Activated T-cell treated with anti-CD3 and anti-CD28 coated beads for 4 hours (primary cell): Measurements from ENCODE around the gene DEFB131B.
"Not testable (repeated sequence)": the region's sequence is repeated elsewhere in the genome, so short reads cannot be mapped to it uniquely, and the experiment has no call there.

ENCODE experiments used
- DNase-seq: peaks from one replicate; pipeline ENCODE4 v3.0.0-alpha.2; 2020

DEFB131B gene

DNA sequence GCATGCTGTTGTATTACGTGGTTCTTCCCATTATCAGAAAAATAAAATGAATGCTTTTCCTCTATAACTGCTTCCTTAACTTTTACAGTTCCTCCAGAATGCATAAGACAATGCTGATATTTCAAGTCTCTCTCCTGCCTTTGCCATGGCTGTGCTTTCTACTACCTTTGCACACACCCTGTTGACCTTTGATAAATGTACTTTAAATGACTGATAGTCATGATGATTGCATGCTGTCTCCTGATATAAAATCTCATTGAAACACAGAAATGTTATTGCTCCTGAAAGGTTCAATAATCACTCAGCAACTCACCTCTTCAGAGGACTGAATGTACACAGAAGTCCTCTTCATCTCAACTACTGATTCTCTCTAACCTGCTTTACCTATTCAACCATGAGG is at the start of gene DEFB131B:
Gene DEFB131B (plus strand): TSS at position 395 of the 400 bp plus-strand sequence. CDS start 0 bp downstream, at position 395.
- DNase-seq = not testable (repeated sequence)

GRCh38 chr11:71829247-71829646 is 49.0 kb upstream of the DEFB131B start:
- not testable (repeated sequence) for DNase-seq

GRCh38 chr11:71829686-71830085 is 48.6 kb upstream of the DEFB131B start:
- not testable (repeated sequence) for DNase-seq

DNA sequence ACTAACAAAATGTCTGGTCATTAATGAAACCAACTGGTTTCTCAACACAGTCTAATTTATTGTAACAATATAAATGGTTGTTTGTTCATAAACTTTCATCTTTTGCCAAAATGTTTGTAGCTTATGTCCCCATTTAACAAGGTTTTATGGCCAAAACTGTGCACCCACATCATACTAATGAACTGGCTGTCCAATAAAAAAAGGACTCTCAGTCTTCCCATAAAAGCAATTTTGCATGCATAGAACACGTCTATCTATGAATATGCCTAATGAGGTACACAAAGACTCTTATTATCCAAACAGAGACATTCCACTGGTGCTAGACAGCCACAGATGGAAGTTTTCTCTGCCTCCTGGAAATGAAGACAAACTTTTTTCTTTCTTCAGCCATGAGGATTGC is 45.4 kb upstream of the DEFB131B start, which contains the start of gene DEFB108B:
Gene DEFB108B (plus strand): TSS at position 390 of the 400 bp plus-strand sequence. CDS start 0 bp downstream, at position 390.
- DNase-seq = not testable (repeated sequence)

DNA sequence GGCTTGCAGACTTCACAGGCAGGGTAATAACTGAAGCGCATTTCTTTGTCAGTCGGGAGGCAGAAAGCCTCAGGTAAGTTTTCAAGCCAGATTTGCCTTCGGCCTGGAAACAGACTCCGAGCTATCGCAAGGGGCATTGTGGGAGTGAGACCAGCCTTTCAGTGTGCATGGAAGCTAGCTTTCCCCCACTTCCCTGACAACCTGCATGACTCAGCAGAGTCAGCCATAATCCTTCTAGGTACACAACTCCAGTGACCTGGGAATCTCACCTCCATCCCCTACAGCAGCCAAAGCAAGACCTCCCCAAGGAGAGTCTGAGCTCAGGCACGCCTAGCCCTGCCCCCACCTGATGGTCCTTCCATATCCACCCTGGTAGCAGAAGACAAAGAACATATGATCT is 35.5 kb upstream of the DEFB131B start:
- DNase-seq = not testable (repeated sequence)

- not testable (repeated sequence) for DNase-seq
Observed at GRCh38 chr11:71843355-71843754, 34.9 kb upstream of the DEFB131B start.

GRCh38 chr11:71843858-71844257 is 34.4 kb upstream of the DEFB131B start:
- no peak for DNase-seq

DNA sequence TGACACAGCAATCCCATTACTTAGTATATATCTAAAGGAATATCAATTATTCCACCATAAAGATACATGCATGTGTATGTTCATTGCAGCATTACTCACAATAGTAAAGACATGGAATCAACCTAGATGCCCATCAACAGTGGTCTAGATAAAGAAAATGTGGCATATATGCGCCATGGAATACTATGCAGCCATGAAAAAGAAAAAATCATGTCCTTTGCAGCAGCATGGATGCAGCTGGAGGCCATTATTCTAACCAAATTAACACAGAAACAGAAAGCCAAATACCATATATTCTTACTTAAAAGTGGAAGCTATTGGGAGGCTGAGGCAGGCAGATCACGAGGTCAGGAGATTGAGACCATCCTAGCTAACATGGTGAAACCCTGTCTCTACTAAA is 24.4 kb upstream of the DEFB131B start:
- DNase-seq = not testable (repeated sequence)

GRCh38 chr11:71855880-71856279 is 22.4 kb upstream of the DEFB131B start:
- not testable (repeated sequence) for DNase-seq

GRCh38 chr11:71860835-71861234 is 17.4 kb upstream of the DEFB131B start:
- not testable (repeated sequence) for DNase-seq

DNA sequence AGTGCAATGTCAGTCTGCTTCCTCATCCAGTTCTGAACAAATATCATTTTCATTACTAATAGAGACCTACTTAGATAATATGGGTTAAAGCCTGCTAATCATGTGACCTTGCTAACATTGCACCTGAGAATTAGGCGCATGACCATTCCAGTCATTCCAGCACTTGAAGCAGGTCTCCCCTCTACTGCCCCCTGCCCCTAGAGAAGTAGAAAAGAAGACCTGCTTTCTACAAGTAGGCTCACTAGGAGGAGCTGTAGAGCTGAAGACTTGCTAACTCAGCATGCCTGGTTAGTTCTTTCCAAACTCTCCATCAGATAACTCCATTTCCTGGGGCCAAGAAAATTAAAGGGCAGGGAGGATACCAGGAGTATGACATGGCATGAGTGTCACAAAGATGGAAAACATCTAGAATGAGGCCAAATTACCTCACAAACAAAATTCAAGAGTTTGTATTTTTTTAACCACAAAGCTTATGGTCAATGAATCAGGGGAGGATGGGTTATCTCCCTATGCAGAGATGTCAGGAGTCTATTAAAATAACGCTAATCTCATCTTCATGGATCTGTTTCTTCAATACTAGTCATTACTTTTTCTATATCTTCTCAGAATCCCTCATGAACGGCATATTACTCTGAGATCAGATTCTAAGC is 14.2 kb upstream of the DEFB131B start:
- DNase-seq = not testable (repeated sequence)

- not testable (repeated sequence) for DNase-seq
Observed at GRCh38 chr11:71867209-71867608, 11.0 kb upstream of the DEFB131B start.

GRCh38 chr11:71869931-71870330 is 8.3 kb upstream of the DEFB131B start:
- DNase-seq = not testable (repeated sequence)

DNA sequence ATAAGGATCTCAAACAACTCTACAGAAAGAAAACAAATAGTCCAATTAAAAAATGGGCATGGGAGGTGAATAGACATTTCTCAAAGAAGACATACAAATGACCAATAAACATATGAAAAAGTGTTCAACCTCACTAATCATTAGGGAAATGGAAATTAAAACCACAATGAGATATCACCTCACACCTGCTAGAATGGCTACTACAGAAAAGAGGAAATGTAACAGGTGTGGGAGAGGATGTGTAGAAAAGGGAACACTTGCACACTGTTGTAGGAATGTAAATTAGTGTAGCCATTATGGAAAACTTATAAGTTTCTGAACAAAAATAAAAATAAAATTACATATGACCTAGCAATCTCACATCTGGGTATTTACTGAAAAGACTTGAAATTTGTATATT is 7.6 kb upstream of the DEFB131B start:
- not testable (repeated sequence) for DNase-seq

GRCh38 chr11:71876262-71876661 is 2.0 kb upstream of the DEFB131B start:
- DNase-seq = not testable (repeated sequence)

GRCh38 chr11:71885806-71886205 is 7.6 kb downstream of the DEFB131B start:
- DNase-seq = not testable (repeated sequence)

- DNase-seq = not testable (repeated sequence)
Observed at GRCh38 chr11:71888335-71889010, 10.2 kb downstream of the DEFB131B start.

- not testable (repeated sequence) for DNase-seq
Observed at GRCh38 chr11:71889181-71889872, 11.1 kb downstream of the DEFB131B start.

- DNase-seq = no peak
Observed at GRCh38 chr11:71895961-71896360, 17.7 kb downstream of the DEFB131B start.

DNA sequence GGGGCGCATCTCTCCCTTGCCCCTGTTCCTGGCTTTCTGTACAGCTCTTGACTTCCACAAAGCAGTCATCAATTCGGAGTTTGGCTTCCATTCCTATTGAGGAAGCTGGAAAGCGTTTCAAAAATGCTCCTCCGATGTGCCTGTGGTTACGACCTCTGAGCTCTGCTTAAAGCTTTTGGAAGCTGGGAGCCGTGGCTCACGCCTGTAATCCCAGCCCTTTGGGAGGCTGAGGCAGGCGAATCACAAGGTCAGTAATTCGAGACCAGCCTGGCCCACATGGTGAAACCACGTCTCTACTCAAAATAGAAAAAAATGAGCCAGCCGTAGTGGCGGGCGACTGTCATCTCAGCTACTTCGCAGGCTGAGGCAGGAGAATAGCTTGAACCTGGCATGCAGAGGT is 22.9 kb downstream of the DEFB131B start:
- DNase-seq = not testable (repeated sequence)

GRCh38 chr11:71908218-71908617 is 30.0 kb downstream of the DEFB131B start:
- DNase-seq = no peak

DNA sequence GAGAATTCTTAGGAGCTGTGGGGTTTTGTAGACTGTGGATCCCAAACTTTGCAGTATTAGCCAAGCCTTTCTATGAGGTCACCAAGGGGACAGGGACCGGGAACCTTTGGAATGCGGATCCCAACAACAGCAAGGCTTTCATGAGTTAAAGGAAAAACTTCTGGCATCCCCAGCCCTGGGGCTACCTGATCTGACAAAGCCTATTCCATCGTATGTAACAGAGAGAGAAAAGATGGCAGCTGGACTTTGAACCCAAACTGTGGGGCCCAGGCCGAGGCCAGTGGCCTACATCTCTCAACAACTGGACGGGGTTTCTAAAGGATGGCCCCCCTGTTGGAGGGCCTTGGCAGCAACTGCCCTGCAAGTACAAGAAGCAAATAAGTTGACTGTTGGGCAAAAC is 32.5 kb downstream of the DEFB131B start:
- DNase-seq = not testable (repeated sequence)

- peak; percentile 40 for DNase-seq
Observed at GRCh38 chr11:71911321-71911985, 33.2 kb downstream of the DEFB131B start.
